HG03139 (cell line): ENCODE results near the gene GPC3.

Experiments used
- ATAC-seq: cut with Tn5 transposase; IDR thresholded peaks from one replicate; pipeline ENCODE4 v1.9.1; 2021; ENCODE audit not compliant: unreplicated experiment

GPC3 gene

GRCh38 chrX:133933316-133933715 is 52.1 kb downstream of the GPC3 start:
- ATAC-seq = no peak

- no peak for ATAC-seq
These were observed 55.4 kb downstream of the GPC3 start for GRCh38 chrX:133929836-133930464.

- ATAC-seq = no peak
These were observed 57.0 kb downstream of the GPC3 start for GRCh38 chrX:133928365-133928764.

- ATAC-seq = no peak
These were observed 58.6 kb downstream of the GPC3 start for GRCh38 chrX:133926809-133927208.

- no peak for ATAC-seq
These were observed 59.3 kb downstream of the GPC3 start for GRCh38 chrX:133926099-133926498.

- ATAC-seq = no peak
These were observed 60.8 kb downstream of the GPC3 start for GRCh38 chrX:133924548-133924947.

GRCh38 chrX:133923548-133923947 is 61.8 kb downstream of the GPC3 start:
- no peak for ATAC-seq

- peak; percentile 73 for ATAC-seq
These were observed 62.3 kb downstream of the GPC3 start for GRCh38 chrX:133923113-133923512.

GRCh38 chrX:133922390-133922771 is 63.0 kb downstream of the GPC3 start:
- ATAC-seq = no peak

GRCh38 chrX:133921764-133922389 is 63.5 kb downstream of the GPC3 start:
- no peak for ATAC-seq

- ATAC-seq = no peak
These were observed 64.3 kb downstream of the GPC3 start for GRCh38 chrX:133921086-133921485.

GRCh38 chrX:133918361-133918771 is 67.0 kb downstream of the GPC3 start:
- ATAC-seq = no peak

- ATAC-seq = no peak
These were observed 68.2 kb downstream of the GPC3 start for GRCh38 chrX:133916984-133917722.

GRCh38 chrX:133913658-133914388 is 71.6 kb downstream of the GPC3 start:
- no peak for ATAC-seq

GRCh38 chrX:133913009-133913408 is 72.4 kb downstream of the GPC3 start:
- no peak for ATAC-seq

GRCh38 chrX:133911825-133912495 is 73.4 kb downstream of the GPC3 start:
- ATAC-seq = no peak

- ATAC-seq = no peak
These were observed 74.9 kb downstream of the GPC3 start for GRCh38 chrX:133910539-133910938.

- no peak for ATAC-seq
These were observed 75.5 kb downstream of the GPC3 start for GRCh38 chrX:133909888-133910287.

GRCh38 chrX:133908223-133908955 is 77.0 kb downstream of the GPC3 start:
- no peak for ATAC-seq

GRCh38 chrX:133907606-133908005 is 77.8 kb downstream of the GPC3 start:
- no peak for ATAC-seq
